ENCODE results near the gene DCP1A.

The DCP1A gene

GRCh38 chr3:53259427-53260259 is 87.7 kb downstream of the DCP1A start:
- no peak overlapping the region for H3K4me3 ChIP-seq (replicated peaks; ENCODE audit: low read depth, low read length)
- no peak for DNase-seq (ENCODE audit: low read depth)
- TF ChIP-seq, protein P1, sequence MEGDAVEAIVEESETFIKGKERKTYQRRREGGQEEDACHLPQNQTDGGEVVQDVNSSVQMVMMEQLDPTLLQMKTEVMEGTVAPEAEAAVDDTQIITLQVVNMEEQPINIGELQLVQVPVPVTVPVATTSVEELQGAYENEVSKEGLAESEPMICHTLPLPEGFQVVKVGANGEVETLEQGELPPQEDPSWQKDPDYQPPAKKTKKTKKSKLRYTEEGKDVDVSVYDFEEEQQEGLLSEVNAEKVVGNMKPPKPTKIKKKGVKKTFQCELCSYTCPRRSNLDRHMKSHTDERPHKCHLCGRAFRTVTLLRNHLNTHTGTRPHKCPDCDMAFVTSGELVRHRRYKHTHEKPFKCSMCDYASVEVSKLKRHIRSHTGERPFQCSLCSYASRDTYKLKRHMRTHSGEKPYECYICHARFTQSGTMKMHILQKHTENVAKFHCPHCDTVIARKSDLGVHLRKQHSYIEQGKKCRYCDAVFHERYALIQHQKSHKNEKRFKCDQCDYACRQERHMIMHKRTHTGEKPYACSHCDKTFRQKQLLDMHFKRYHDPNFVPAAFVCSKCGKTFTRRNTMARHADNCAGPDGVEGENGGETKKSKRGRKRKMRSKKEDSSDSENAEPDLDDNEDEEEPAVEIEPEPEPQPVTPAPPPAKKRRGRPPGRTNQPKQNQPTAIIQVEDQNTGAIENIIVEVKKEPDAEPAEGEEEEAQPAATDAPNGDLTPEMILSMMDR (IDR thresholded peaks at IDR 0.05; ENCODE audit: low read length, missing control alignments), result no peak

DNA sequence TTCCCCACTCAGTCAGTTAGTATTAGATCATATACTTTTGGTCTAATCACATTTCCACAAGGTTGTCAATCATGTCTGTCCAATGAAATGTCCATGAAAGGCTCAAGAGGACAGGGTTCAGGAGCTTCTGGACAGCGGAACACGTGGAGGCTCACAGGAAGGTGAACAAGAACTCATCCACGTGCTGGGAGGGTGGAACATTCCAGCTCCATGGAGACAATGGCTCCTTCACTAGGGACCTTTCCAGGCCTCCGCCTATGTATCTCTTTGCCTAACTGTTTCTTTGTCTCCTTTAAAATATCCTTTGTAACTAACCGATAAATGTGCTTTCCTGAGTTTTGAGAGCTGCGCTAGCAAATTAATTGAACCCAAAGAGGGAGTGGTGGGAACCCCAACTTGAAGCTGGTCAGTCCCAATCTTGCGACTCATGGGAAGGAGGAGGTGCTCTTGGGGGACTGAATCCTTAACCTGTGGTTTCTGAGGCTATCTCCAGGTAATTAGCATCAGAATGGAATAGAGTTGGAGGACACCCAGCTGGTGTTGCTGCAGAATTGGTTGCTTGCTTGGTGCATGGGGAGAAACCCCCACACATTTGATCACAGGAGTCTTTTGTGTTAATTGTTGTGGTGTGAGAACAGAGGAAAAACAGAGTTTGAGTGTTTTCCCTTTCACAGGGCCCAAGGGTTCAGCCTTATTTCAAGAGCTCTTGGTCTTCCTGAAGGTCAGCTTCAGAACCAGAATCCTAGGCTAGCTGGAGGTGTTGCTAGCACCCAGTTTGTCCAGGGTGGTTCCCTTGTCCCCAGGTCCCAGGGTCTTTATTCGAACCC is 88.5 kb downstream of the DCP1A start:
- TF ChIP-seq, protein P1 (IDR thresholded peaks at IDR 0.05; ENCODE audit: low read length, missing control alignments), result no peak
- no peak overlapping the region for H3K4me3 ChIP-seq (replicated peaks; ENCODE audit: low read depth, low read length)
- no peak for DNase-seq (ENCODE audit: low read depth)

- no peak for DNase-seq (ENCODE audit: low read depth)
- TF ChIP-seq, protein P1 (IDR thresholded peaks at IDR 0.05; ENCODE audit: low read length, missing control alignments), result no peak
Observed at GRCh38 chr3:53257465-53257864, 89.9 kb downstream of the DCP1A start.

DNA sequence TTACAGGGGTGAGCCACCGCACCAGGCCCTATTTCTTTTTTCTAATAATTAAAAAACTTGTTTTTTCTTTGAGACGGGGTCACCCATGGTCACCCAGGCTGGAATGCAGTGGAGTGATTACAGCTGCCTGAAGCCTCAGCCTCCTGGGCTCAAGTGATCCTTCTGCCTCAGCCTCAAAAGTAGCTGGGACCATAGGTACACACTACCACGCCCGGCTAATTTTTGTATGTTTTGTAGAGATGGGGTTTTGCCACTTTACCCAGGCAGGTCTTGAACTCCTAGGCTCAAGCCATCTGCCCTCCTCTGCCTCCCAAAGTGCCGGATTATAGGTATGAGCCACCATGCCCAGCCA is 90.7 kb downstream of the DCP1A start:
- DNase-seq (ENCODE audit: low read depth), result no peak
- TF ChIP-seq, protein P1 (IDR thresholded peaks at IDR 0.05; ENCODE audit: low read length, missing control alignments), result no peak
- no peak overlapping the region for H3K4me3 ChIP-seq (replicated peaks; ENCODE audit: low read depth, low read length)

More at GRCh38 chr3:53257465-53257864, 89.9 kb downstream of the DCP1A start:
- no peak overlapping the region for H3K4me3 ChIP-seq (replicated peaks; ENCODE audit: low read depth, low read length)

GRCh38 chr3:53255775-53256703 is 91.3 kb downstream of the DCP1A start, which contains the start of gene TKT:
Gene TKT, minus strand, starts transcription at chr3:53256022. Its CDS starts 80 bp downstream, at chr3:53255942.
- H3K4me3 ChIP-seq (replicated peaks; ENCODE audit: low read depth, low read length), result peak within 1 kb of the TSS; percentile 97

GRCh38 chr3:53255423-53255774 is 91.9 kb downstream of the DCP1A start:
- DNase-seq (ENCODE audit: low read depth), result no peak
- TF ChIP-seq, protein P1 (IDR thresholded peaks at IDR 0.05; ENCODE audit: low read length, missing control alignments), result no peak
- H3K4me3 ChIP-seq (replicated peaks; ENCODE audit: low read depth, low read length), result peak overlapping the region; percentile 97

More at GRCh38 chr3:53255775-53256703, 91.3 kb downstream of the DCP1A start, which contains the start of gene TKT:
- TF ChIP-seq, protein P1 (IDR thresholded peaks at IDR 0.05; ENCODE audit: low read length, missing control alignments), result no peak
- DNase-seq (ENCODE audit: low read depth), result peak; percentile 83

Measured in fibroblast of pulmonary artery (primary cell).